ENCODE data around the gene THOC7. TPM values are rescaled to one million over a fixed set of nuclear protein-coding genes. Genes with fewer than 3 reads are reported as not detected.
A peak's percentile ranks its signal among the peaks of the same experiment; 100 is the strongest.

THOC7 gene
- total RNA-seq: 10 to 100 TPM; 65.9 to 72.0 TPM
- long read RNA-seq, transcript THOC7-201 (8 exons, 990 nt): major isoform, 7 of 9 reads
- long read RNA-seq, partial matches to known transcripts: 0 of 9 reads
- long read RNA-seq, other reads (novel, unspliced or antisense): 2 of 9 reads

- intact Hi-C loops (cut with DNase I): no loop called here
- DNase-seq: peak; percentile 79
- ATAC-seq: peak; percentile 90 to 91
Measured at GRCh38 chr3:63863150-63864007, at the start of gene THOC7, which contains the start of gene ATXN7. TSS of gene THOC7 (minus strand) at chr3:63863805. CDS start at chr3:63863790, 15 bp downstream. TSS of gene ATXN7 (plus strand) at chr3:63863867. CDS start at chr3:63912599, 48,732 bp downstream.

DNA sequence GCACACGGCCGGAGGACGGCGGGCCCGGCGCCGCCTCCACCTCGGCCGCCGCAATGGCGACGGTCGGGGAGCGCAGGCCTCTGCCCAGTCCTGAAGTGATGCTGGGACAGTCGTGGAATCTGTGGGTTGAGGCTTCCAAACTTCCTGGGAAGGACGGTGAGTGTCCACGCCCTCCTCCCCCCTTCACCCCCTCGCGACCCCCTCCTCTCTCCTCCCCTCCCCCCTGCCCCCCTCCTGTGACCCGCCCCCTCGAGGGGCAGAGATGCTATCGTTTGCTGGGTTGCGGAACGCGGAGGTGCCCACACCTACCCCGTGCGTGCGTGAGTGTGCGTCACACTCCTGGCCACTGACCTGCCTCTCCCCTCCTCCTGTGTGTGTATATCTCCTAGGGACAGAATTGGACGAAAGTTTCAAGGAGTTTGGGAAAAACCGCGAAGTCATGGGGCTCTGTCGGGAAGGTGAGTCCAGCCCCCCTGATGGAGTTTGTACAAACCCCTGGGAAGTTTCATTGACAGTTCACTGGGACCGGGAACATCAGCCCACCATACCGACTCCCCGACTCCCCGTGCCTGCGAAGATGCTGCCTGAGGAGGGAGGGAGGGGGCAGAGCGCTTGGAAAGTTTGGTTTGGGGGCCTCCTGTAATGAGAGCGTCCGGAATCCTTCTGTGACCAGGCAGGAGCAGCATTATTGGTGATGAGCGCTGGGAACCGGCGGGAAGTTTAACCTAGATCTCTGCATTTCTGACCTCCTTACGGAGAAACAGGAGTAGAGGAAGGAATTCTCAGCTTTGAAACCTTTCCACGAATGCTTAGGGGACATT is 49.4 kb upstream of the THOC7 start:
- intact Hi-C loops (cut with DNase I): no loop called here
- DNase-seq (peak; percentile 67), ATAC-seq (peak in 1 of 2 donors; percentile 54)

DNA sequence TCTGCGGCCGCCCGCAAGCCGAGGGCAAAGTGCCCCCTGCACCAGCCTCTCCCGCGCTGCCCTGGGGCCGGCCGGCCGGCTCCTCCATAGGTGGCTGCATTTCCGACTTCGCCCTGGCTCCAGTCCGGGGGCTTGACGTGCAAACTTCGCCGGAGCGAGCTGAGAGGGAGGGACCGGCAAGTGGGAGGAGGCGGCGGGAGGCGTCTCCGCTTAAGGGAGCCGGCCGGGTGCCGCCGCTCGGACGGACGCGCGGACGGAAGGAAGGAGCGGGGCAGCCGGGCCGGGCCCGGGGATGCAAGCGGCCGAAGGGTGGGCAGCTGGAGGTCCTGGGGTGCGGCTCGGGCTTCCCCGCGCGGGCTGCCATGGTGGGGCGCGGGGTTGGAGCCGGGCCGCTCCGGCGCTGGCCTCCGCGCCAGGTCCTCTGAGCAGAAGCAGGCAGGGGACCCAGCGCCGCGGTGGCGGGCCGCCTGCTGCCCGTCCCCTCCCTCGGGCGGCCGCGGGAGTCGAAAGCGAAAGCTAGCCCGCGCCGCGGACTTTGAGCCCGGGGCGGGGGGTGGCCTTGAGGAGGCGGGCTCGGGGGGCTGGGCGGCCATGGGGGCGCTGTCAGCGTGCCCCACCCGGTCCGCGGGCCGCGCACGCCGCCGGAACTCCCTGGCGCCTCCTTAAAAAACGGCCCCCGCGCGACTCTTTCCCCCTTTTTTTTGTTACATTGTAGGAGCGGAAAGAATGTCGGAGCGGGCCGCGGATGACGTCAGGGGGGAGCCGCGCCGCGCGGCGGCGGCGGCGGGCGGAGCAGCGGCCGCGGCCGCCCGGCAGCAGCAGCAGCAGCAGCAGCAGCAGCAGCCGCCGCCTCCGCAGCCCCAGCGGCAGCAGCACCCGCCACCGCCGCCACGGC is 48.5 kb upstream of the THOC7 start, which contains the start of gene SCAANT1:
SCAANT1 (minus strand) TSS at position 511 of the 895 bp plus-strand sequence.
- DNase-seq: peak; percentile 94
- intact Hi-C loops (cut with DNase I): no loop called here
- ATAC-seq: peak; percentile 94

DNA sequence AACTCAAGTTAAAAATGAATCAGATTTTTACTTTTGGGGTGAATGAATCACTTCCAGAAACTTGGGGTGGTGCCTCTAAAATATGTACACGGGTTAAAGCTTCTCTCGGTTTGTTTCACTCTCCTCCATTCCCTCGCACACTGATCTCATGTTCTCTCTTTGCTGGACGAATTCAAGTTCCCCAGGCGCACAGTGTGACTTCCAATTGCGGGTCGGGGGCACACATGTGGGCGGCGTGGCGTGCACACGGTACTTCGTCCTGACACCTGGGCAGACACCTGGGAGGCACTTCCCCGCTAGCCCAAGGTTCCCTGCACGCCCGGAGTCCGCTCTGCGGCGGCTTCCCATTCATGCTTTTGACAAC is 47.9 kb upstream of the THOC7 start:
- intact Hi-C loops (cut with DNase I): no loop called here
- DNase-seq: no peak
- peak in 1 of 2 donors; percentile 1 for ATAC-seq

GRCh38 chr3:63910891-63911290 is 47.3 kb upstream of the THOC7 start:
- intact Hi-C loops (cut with DNase I): no loop called here
- ATAC-seq: no peak

GRCh38 chr3:63910001-63910400 is 46.4 kb upstream of the THOC7 start:
- DNase-seq (no peak), ATAC-seq (no peak)
- intact Hi-C loops (cut with DNase I): no loop called here

More at GRCh38 chr3:63910891-63911290, 47.3 kb upstream of the THOC7 start:
- no peak for DNase-seq

- ATAC-seq (no peak), DNase-seq (no peak)
- intact Hi-C loops (cut with DNase I): no loop called here
Measured at GRCh38 chr3:63909431-63909830, 45.8 kb upstream of the THOC7 start.

- intact Hi-C loops (cut with DNase I): no loop called here
- ATAC-seq (no peak), DNase-seq (no peak)
Measured at GRCh38 chr3:63908776-63909175, 45.2 kb upstream of the THOC7 start.

DNA sequence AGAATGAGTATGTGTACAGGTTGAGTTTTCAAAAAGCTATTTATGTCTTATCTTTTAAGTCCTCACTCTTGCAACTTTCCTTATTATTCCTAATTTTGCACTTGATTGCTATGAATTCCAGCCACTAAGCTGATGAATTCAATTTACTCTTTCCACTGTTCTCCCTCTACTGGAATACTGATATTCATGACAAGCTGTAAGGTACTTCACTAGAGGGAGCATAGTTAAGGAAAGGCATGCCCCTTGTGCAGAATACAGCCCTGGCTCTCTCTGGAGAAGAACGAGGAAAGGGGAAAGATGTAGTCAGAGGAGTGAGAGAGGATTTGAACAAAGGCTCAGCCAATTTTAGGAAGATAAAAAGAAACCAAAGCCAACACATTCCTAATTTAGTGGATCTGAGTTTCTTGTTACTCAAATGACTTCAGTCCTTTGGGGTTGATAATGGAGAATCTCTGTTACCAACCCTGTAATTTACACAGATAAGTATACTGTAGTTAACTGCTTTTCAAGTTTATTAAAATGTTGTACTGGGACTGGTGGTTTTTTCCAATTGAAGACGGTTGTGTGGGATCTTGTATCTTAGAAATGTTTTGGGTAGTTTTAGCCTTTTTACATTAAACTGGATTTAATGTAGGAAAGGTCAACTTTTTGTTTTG is 44.6 kb upstream of the THOC7 start:
- ATAC-seq (no peak), DNase-seq (no peak)
- intact Hi-C loops (cut with DNase I): no loop called here

- no peak for ATAC-seq
- DNase-seq: no peak
- intact Hi-C loops (cut with DNase I): no loop called here
Measured at GRCh38 chr3:63905731-63906620, 42.4 kb upstream of the THOC7 start.

DNA sequence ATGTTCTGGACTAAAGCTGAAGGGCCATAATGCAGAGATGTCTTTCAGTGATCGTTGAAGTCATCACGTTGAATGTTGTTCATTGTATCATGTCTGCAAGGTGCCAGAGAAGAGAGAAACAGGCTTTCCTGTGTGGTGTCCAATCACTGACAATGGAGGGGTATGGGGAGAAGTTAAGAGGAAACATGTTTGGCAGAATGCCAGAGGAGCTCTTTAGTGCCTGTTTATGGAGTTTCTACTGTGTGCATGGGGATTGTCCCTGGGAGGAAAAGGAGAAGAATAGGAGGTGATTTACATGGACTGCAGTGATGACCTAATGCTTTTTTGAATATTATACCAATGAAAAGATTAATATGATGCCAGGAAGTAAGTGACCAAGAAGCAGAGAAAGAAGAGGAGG is 36.9 kb upstream of the THOC7 start:
- no peak for DNase-seq
- ATAC-seq: peak in 1 of 2 donors; percentile 27
- intact Hi-C loops (cut with DNase I): no loop called here

- no peak for DNase-seq
- ATAC-seq: no peak
- intact Hi-C loops (cut with DNase I): no loop called here
Measured at GRCh38 chr3:63900010-63900409, 36.4 kb upstream of the THOC7 start.

GRCh38 chr3:63896332-63897030 is 32.9 kb upstream of the THOC7 start:
- intact Hi-C loops (cut with DNase I): no loop called here
- ATAC-seq (no peak), DNase-seq (no peak)

GRCh38 chr3:63895422-63896189 is 32.0 kb upstream of the THOC7 start:
- intact Hi-C loops (cut with DNase I): no loop called here
- no peak for ATAC-seq
- no peak for DNase-seq

- intact Hi-C loops (cut with DNase I): no loop called here
- ATAC-seq: no peak
- DNase-seq: no peak
Measured at GRCh38 chr3:63892773-63893352, 29.3 kb upstream of the THOC7 start.

DNA sequence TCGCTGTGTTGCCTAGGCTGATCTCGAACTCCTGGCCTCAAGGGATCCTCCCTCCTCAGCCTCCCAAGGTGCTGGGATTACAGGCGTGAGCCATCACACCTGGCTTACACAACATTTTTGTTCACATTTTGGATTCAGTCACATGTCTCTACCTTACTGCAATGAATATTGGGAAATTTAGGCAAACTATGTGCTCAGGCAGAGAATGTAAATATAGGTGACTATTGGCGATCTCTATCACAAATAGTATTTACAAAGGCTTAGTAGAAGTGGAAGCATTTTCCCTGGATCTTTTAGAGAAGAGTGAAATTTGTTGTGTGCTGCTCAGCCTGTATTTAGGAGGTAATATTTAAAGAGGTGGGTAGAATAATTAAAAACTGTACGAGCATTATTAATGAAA is 27.9 kb upstream of the THOC7 start:
- DNase-seq (no peak), ATAC-seq (no peak)
- intact Hi-C loops (cut with DNase I): no loop called here

All from left cardiac atrium (tissue), 4 donors.